ENCODE measurements around the gene R3HDM2.

GRCh38 chr12:57235017-57235727 is 195.7 kb downstream of the R3HDM2 start:
- TF ChIP-seq, protein P1, sequence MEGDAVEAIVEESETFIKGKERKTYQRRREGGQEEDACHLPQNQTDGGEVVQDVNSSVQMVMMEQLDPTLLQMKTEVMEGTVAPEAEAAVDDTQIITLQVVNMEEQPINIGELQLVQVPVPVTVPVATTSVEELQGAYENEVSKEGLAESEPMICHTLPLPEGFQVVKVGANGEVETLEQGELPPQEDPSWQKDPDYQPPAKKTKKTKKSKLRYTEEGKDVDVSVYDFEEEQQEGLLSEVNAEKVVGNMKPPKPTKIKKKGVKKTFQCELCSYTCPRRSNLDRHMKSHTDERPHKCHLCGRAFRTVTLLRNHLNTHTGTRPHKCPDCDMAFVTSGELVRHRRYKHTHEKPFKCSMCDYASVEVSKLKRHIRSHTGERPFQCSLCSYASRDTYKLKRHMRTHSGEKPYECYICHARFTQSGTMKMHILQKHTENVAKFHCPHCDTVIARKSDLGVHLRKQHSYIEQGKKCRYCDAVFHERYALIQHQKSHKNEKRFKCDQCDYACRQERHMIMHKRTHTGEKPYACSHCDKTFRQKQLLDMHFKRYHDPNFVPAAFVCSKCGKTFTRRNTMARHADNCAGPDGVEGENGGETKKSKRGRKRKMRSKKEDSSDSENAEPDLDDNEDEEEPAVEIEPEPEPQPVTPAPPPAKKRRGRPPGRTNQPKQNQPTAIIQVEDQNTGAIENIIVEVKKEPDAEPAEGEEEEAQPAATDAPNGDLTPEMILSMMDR (conservative IDR thresholded peaks at IDR 0.05; ENCODE audit: low read length), result no peak
- no peak for TF ChIP-seq EZH2phosphoT487 (IDR thresholded peaks at IDR 0.05; ENCODE audit: borderline replicate concordance, low read depth, low read length)
